A673 (cell line): ENCODE results near the gene PEAK3. TPM values are rescaled to one million over a fixed set of nuclear protein-coding genes. Genes with fewer than 3 reads are reported as not detected.
A peak's percentile ranks its signal among the peaks of the same experiment; 100 is the strongest.

ENCODE experiments used
- BruUV-seq: library from RNA; stranded (reverse); fragments of 400-500 nt; replicated peaks from 2 replicates; lab custom pipeline; 2021; lab: Mats Ljungman, UMichigan
- CTCF ChIA-PET: fragments of 300-600 bp; sonication (Branson Sonifier 250); formaldehyde crosslinking; loops from one replicate; lab custom pipeline; 2022; ENCODE audit warnings: antibody characterized with exemption; lab: Charles Lee
- POLR2A ChIA-PET: fragments of 300-600 bp; sonication (Branson Sonifier 250); formaldehyde crosslinking; loops from one replicate; lab custom pipeline; 2022; ENCODE audit warnings: antibody characterized with exemption; ENCODE audit not compliant: low non-redundant PET; lab: Charles Lee
- DNase-seq: peaks from one replicate; pipeline ENCODE4 v3.0.0-alpha.2; 2015; ENCODE audit warnings: low spot score
- H3K27ac ChIP-seq: fragments of 200-600 bp; sonication (generic); 2 replicates; pipeline ENCODE4 v1.5.1; 2016; ENCODE audit warnings: mixed run types, low read depth, mild to moderate bottlenecking, mixed read lengths, antibody characterized with exemption, low read length; ENCODE audit not compliant: poor library complexity, severe bottlenecking
- H3K27me3 ChIP-seq: fragments of 200-600 bp; sonication (generic); replicated peaks from 2 replicates; pipeline ENCODE4 v1.6.1; 2017; ENCODE audit warnings: mixed run types, low read depth, mild to moderate bottlenecking, mixed read lengths, antibody characterized with exemption, low read length; ENCODE audit not compliant: insufficient read depth, poor library complexity
- H3K36me3 ChIP-seq: fragments of 200-600 bp; sonication (generic); 2 replicates; pipeline ENCODE4 v1.6.1; 2016; ENCODE audit warnings: mixed run types, mild to moderate bottlenecking, mixed read lengths, antibody characterized with exemption, low read length; ENCODE audit not compliant: insufficient read depth, poor library complexity, severe bottlenecking
- H3K4me1 ChIP-seq: fragments of 200-600 bp; sonication (generic); 2 replicates; pipeline ENCODE4 v1.6.1; 2017; ENCODE audit warnings: mixed run types, mild to moderate bottlenecking, mixed read lengths, antibody characterized with exemption, low read length; ENCODE audit not compliant: insufficient read depth, poor library complexity, severe bottlenecking
- H3K4me3 ChIP-seq: fragments of 200-600 bp; sonication (generic); 2 replicates; pipeline ENCODE4 v1.5.1; 2016; ENCODE audit warnings: low read depth, mixed run types, mild to moderate bottlenecking, mixed read lengths, low read length; ENCODE audit not compliant: poor library complexity, severe bottlenecking
- H3K9me3 ChIP-seq: fragments of 200-600 bp; sonication (generic); 2 replicates; pipeline ENCODE4 v1.6.1; 2016; ENCODE audit warnings: mixed run types, low read depth, mild to moderate bottlenecking, mixed read lengths, antibody characterized with exemption, low read length; ENCODE audit not compliant: poor library complexity, severe bottlenecking
- CTCF ChIP-seq: fragments of 300-800, 200-600 bp; sonication (generic); conservative IDR thresholded peaks from 2 replicates; pipeline ENCODE4 v1.5.1; 2017; ENCODE audit warnings: low read depth, mild to moderate bottlenecking, antibody characterized with exemption, low read length, moderate library complexity, mixed read lengths
- EZH2 ChIP-seq: fragments of 200-600 bp; sonication (generic); IDR thresholded peaks from 2 replicates; pipeline ENCODE4 v1.6.1; 2017; ENCODE audit warnings: borderline replicate concordance, low read depth, mild to moderate bottlenecking, mixed read lengths, antibody characterized with exemption, low read length; ENCODE audit not compliant: poor library complexity, severe bottlenecking
- intact Hi-C: fragments of 100-400 bp; cut with micrococcal nuclease; formaldehyde crosslinking; loops from one replicate; pipeline ENCODE4 v1.10.0; 2022; ENCODE audit not compliant: unreplicated experiment
- total RNA-seq: library from RNA; stranded (reverse); gene quantifications from 2 replicates; pipeline ENCODE4 v1.2.3, GENCODE V29; 2021

The PEAK3 gene
- total RNA-seq, 1 experiment from 2014 or later, result not detected

- TF ChIP-seq EZH2 (no peak), CTCF (no peak)
- DNase-seq, result no peak
- no peaks in the 10 kb centered on the region for H3K27me3 ChIP-seq
- peak overlapping the region; percentile 85 for H3K27ac ChIP-seq
- peak overlapping the region; percentile 99 for H3K4me3 ChIP-seq
- POLR2A ChIA-PET, result interaction anchor here (0.6 kb wide), 1 partner anchor 54 kb away, joined by 5 read pairs; no protein-coding TSS in a partner anchor
- intact Hi-C loops, result loop anchor here (5.0 kb wide), 1 partner anchor 58 kb away; no protein-coding TSS in a partner anchor
- BruUV-seq, result TSS peak; percentile 56
- no peaks in the 10 kb centered on the region for H3K9me3 ChIP-seq
- no peaks in the 10 kb centered on the region for H3K36me3 ChIP-seq
- H3K4me1 ChIP-seq, result peaks cover 29% of the 10 kb centered on the region
- CTCF ChIA-PET, result no interaction called here
These were observed 47.5 kb upstream of the PEAK3 start for GRCh38 chr19:2329501-2329916.

DNA sequence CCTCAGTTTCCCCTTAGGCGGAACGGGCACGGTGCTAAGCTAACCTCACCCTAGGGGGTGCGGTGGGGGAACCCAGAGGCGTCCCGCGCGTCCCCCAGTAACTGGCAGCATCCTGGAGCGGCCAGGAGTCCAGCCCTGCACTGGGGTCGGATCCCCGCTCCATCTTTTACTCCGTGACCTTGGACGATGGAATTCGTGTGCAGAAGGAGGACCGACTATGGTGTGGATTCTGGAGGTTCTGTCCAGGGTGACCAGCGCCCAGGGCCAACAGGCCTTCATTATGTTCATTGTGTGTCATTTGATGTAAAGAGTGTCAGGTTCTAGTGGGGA, 47.1 kb upstream of the PEAK3 start:
- intact Hi-C loops, result loop anchor here (5.0 kb wide), 1 partner anchor 58 kb away; no protein-coding TSS in a partner anchor
- H3K4me1 ChIP-seq, result peaks cover 29% of the 10 kb centered on the region
- TF ChIP-seq EZH2, result no peak
- no peak for TF ChIP-seq CTCF
- H3K27ac ChIP-seq, result peak overlapping the region; percentile 85
- ChIA-PET POLR2A (interaction anchor here (0.6 kb wide), 1 partner anchor 55 kb away, joined by 5 read pairs; no protein-coding TSS in a partner anchor), CTCF (no interaction called here)
- no peaks in the 10 kb centered on the region for H3K9me3 ChIP-seq
- no peaks in the 10 kb centered on the region for H3K36me3 ChIP-seq
- no peaks in the 10 kb centered on the region for H3K27me3 ChIP-seq
- BruUV-seq, result no TSS peak
- H3K4me3 ChIP-seq, result peak overlapping the region; percentile 99
- no peak for DNase-seq

- peaks cover 29% of the 10 kb centered on the region for H3K4me1 ChIP-seq
- POLR2A ChIA-PET, result no interaction called here
- TF ChIP-seq EZH2 (no peak), CTCF (no peak)
- H3K4me3 ChIP-seq, result peak within 1 kb of the TSS; percentile 99
- DNase-seq, result peak; percentile 94
- intact Hi-C loops, result loop anchor here (5.0 kb wide), 1 partner anchor 59 kb away; no protein-coding TSS in a partner anchor
- no TSS peak for BruUV-seq
- peak within 1 kb of the TSS; percentile 85 for H3K27ac ChIP-seq
- CTCF ChIA-PET, result interaction anchor here (0.5 to 0.8 kb wide), 2 partner anchors 14 to 96 kb away, joined by 3 read pairs; no protein-coding TSS in a partner anchor
- H3K27me3 ChIP-seq, result no peaks in the 10 kb centered on the region
- peaks cover 1% of the 10 kb centered on the region for H3K36me3 ChIP-seq
- H3K9me3 ChIP-seq, result no peaks in the 10 kb centered on the region
These were observed 46.6 kb upstream of the PEAK3 start, which contains the start of the genes LSM7 and SPPL2B for GRCh38 chr19:2328401-2329148. LSM7 (minus strand) TSS chr19:2328586; CDS start chr19:2328566, 20 bp downstream. SPPL2B (plus strand) TSS chr19:2328684; CDS start chr19:2328710, 26 bp downstream.
